ENCODE data around the gene FBXL19.
A peak's percentile ranks its signal among the peaks of the same experiment; 100 is the strongest.

The FBXL19 gene

GRCh38 chr16:30984669-30985400, 61.5 kb downstream of the FBXL19 start, which contains the start of gene HSD3B7:
HSD3B7 (plus strand) TSS chr16:30985207; CDS start chr16:30985659, 452 bp downstream.
- in situ Hi-C loops (cut with MboI; ENCODE audit: low sequenced_read_pairs, unreplicated experiment) = loop anchor here (25.0 kb wide), 1 partner anchor 452 kb away; the partner anchor contains the start of genes COX6A2 and ZNF843
- peak; percentile 95 for DNase-seq (ENCODE audit: low spot score)
- TF ChIP-seq, protein P1, sequence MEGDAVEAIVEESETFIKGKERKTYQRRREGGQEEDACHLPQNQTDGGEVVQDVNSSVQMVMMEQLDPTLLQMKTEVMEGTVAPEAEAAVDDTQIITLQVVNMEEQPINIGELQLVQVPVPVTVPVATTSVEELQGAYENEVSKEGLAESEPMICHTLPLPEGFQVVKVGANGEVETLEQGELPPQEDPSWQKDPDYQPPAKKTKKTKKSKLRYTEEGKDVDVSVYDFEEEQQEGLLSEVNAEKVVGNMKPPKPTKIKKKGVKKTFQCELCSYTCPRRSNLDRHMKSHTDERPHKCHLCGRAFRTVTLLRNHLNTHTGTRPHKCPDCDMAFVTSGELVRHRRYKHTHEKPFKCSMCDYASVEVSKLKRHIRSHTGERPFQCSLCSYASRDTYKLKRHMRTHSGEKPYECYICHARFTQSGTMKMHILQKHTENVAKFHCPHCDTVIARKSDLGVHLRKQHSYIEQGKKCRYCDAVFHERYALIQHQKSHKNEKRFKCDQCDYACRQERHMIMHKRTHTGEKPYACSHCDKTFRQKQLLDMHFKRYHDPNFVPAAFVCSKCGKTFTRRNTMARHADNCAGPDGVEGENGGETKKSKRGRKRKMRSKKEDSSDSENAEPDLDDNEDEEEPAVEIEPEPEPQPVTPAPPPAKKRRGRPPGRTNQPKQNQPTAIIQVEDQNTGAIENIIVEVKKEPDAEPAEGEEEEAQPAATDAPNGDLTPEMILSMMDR (IDR thresholded peaks at IDR 0.05; ENCODE audit: borderline replicate concordance, control extremely low read depth, extremely low read depth, insufficient read depth, missing control alignments) = peak; percentile 85

DNA sequence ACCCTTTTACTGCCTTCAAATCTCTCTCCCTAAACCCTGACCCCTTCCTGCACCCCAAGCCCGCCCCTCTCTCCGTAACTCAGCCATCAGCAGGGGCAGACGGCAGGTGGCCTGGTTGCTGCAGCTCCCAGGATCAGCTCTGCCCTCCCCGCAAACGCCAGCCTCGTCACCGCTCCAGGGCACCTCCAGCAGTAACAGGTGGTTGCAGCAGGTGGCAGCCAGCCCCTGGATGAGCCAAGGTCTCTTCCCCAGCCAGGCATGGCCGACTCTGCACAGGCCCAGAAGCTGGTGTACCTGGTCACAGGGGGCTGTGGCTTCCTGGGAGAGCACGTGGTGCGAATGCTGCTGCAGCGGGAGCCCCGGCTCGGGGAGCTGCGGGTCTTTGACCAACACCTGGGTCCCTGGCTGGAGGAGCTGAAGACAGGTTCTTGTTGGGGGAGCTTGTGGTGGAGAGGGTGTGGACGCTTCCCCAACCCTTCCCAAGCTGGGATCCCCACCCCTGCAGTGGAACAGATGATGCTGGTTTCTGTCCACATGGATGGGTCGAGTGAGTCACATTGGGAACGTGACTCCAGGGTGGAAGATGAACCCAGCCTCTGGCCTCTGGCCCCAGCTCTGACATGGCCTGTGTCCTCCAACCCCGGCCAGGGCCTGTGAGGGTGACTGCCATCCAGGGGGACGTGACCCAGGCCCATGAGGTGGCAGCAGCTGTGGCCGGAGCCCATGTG, 62.2 kb downstream of the FBXL19 start:
- DNase-seq (ENCODE audit: low spot score) = no peak
- in situ Hi-C loops (cut with MboI; ENCODE audit: low sequenced_read_pairs, unreplicated experiment) = loop anchor here (25.0 kb wide), 1 partner anchor 452 kb away; the partner anchor contains the start of genes COX6A2 and ZNF843
- TF ChIP-seq, protein P1 (IDR thresholded peaks at IDR 0.05; ENCODE audit: borderline replicate concordance, control extremely low read depth, extremely low read depth, insufficient read depth, missing control alignments) = no peak

DNA sequence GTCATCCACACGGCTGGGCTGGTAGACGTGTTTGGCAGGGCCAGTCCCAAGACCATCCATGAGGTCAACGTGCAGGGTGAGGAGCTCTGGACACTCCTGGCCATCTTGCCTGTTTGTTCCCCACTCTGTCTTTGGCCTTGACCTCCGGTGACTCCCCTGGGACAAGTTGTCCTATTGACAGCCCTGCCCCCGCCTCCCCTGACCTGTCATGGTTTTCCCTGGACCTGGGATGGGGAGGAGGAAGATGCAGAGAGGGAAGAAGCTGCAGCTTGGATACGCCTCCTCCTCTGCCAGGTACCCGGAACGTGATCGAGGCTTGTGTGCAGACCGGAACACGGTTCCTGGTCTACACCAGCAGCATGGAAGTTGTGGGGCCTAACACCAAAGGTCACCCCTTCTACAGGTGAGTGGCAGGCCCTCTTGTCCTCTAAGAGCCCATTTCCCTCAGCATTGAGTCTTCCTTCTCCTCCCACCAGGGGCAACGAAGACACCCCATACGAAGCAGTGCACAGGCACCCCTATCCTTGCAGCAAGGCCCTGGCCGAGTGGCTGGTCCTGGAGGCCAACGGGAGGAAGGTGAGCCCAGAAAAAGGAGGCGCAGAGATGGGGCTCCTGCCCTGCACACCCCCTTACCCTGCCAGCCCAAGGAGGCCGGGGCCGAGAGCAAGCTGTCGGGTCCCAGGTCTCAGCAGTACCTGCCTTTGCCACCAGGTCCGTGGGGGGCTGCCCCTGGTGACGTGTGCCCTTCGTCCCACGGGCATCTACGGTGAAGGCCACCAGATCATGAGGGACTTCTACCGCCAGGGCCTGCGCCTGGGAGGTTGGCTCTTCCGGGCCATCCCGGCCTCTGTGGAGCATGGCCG, 63.0 kb downstream of the FBXL19 start:
- TF ChIP-seq, protein P1 (IDR thresholded peaks at IDR 0.05; ENCODE audit: borderline replicate concordance, control extremely low read depth, extremely low read depth, insufficient read depth, missing control alignments) = no peak
- DNase-seq (ENCODE audit: low spot score) = no peak
- in situ Hi-C loops (cut with MboI; ENCODE audit: low sequenced_read_pairs, unreplicated experiment) = loop anchor here (25.0 kb wide), 1 partner anchor 451 kb away; the partner anchor contains the start of genes COX6A2 and ZNF843

- in situ Hi-C loops (cut with MboI; ENCODE audit: low sequenced_read_pairs, unreplicated experiment) = loop anchor here (25.0 kb wide), 1 partner anchor 450 kb away; the partner anchor contains the start of genes COX6A2 and ZNF843
- DNase-seq (ENCODE audit: low spot score) = no peak
- TF ChIP-seq, protein P1 (IDR thresholded peaks at IDR 0.05; ENCODE audit: borderline replicate concordance, control extremely low read depth, extremely low read depth, insufficient read depth, missing control alignments) = no peak
Measured at GRCh38 chr16:30987581-30988190, 64.3 kb downstream of the FBXL19 start.

- in situ Hi-C loops (cut with MboI; ENCODE audit: low sequenced_read_pairs, unreplicated experiment) = loop anchor here (25.0 kb wide), 1 partner anchor 448 kb away; the partner anchor contains the start of genes COX6A2 and ZNF843
Measured at GRCh38 chr16:30989469-30990047, 66.2 kb downstream of the FBXL19 start.

More at GRCh38 chr16:30989469-30990047, 66.2 kb downstream of the FBXL19 start:
- TF ChIP-seq, protein P1 (IDR thresholded peaks at IDR 0.05; ENCODE audit: borderline replicate concordance, control extremely low read depth, extremely low read depth, insufficient read depth, missing control alignments) = no peak
- no peak for DNase-seq (ENCODE audit: low spot score)
